ENCODE data around the gene COQ8A.

Gene COQ8A

GRCh38 chr1:226940029-226940805, at the start of gene COQ8A:
COQ8A (plus strand) TSS chr1:226940294; CDS start chr1:226961386, 21,092 bp downstream.
- DNase-seq (ENCODE audit: low spot score) = peak; percentile 100

GRCh38 chr1:226890331-226891108, 49.6 kb upstream of the COQ8A start:
- no peak for DNase-seq (ENCODE audit: low spot score)

- DNase-seq (ENCODE audit: low spot score) = no peak
Observed at GRCh38 chr1:226891346-226891745, 48.7 kb upstream of the COQ8A start.

- no peak for DNase-seq (ENCODE audit: low spot score)
Observed at GRCh38 chr1:226891846-226892523, 48.1 kb upstream of the COQ8A start.

- DNase-seq (ENCODE audit: low spot score) = no peak
Observed at GRCh38 chr1:226892524-226892875, 47.6 kb upstream of the COQ8A start.

- DNase-seq (ENCODE audit: low spot score) = no peak
Observed at GRCh38 chr1:226893936-226894335, 46.2 kb upstream of the COQ8A start.

GRCh38 chr1:226894826-226895225, 45.3 kb upstream of the COQ8A start:
- DNase-seq (ENCODE audit: low spot score) = no peak

GRCh38 chr1:226895644-226896043, 44.5 kb upstream of the COQ8A start:
- no peak for DNase-seq (ENCODE audit: low spot score)

GRCh38 chr1:226898246-226898645, 41.8 kb upstream of the COQ8A start:
- no peak for DNase-seq (ENCODE audit: low spot score)

- DNase-seq (ENCODE audit: low spot score) = no peak
Observed at GRCh38 chr1:226901421-226901820, 38.7 kb upstream of the COQ8A start.

- no peak for DNase-seq (ENCODE audit: low spot score)
Observed at GRCh38 chr1:226902601-226903000, 37.5 kb upstream of the COQ8A start.

- no peak for DNase-seq (ENCODE audit: low spot score)
Observed at GRCh38 chr1:226903819-226904716, 36.0 kb upstream of the COQ8A start.

- no peak for DNase-seq (ENCODE audit: low spot score)
Observed at GRCh38 chr1:226904772-226905171, 35.3 kb upstream of the COQ8A start.

- no peak for DNase-seq (ENCODE audit: low spot score)
Observed at GRCh38 chr1:226908419-226908818, 31.7 kb upstream of the COQ8A start.

- DNase-seq (ENCODE audit: low spot score) = no peak
Observed at GRCh38 chr1:226908913-226909312, 31.2 kb upstream of the COQ8A start.

GRCh38 chr1:226912587-226913176, 27.4 kb upstream of the COQ8A start:
- DNase-seq (ENCODE audit: low spot score) = no peak

- no peak for DNase-seq (ENCODE audit: low spot score)
Observed at GRCh38 chr1:226915672-226915995, 24.5 kb upstream of the COQ8A start.

- no peak for DNase-seq (ENCODE audit: low spot score)
Observed at GRCh38 chr1:226916497-226916896, 23.6 kb upstream of the COQ8A start.

GRCh38 chr1:226919587-226919986, 20.5 kb upstream of the COQ8A start:
- no peak for DNase-seq (ENCODE audit: low spot score)

GRCh38 chr1:226919995-226920394, 20.1 kb upstream of the COQ8A start:
- no peak for DNase-seq (ENCODE audit: low spot score)

- no peak for DNase-seq (ENCODE audit: low spot score)
Observed at GRCh38 chr1:226920446-226920894, 19.6 kb upstream of the COQ8A start.

- no peak for DNase-seq (ENCODE audit: low spot score)
Observed at GRCh38 chr1:226921504-226921903, 18.6 kb upstream of the COQ8A start.
